ENCODE measurements around the gene MLLT3. TPM values are rescaled to one million over a fixed set of nuclear protein-coding genes. Genes with fewer than 3 reads are reported as not detected.
A peak's percentile ranks its signal among the peaks of the same experiment; 100 is the strongest.

MLLT3 gene
- polyA plus RNA-seq, 3 donors, result 26.8 to 31.8 (median 27.3) TPM

- DNase-seq, result no peak
These were observed 142.1 kb downstream of the MLLT3 start for GRCh38 chr9:20480249-20480648.

DNA sequence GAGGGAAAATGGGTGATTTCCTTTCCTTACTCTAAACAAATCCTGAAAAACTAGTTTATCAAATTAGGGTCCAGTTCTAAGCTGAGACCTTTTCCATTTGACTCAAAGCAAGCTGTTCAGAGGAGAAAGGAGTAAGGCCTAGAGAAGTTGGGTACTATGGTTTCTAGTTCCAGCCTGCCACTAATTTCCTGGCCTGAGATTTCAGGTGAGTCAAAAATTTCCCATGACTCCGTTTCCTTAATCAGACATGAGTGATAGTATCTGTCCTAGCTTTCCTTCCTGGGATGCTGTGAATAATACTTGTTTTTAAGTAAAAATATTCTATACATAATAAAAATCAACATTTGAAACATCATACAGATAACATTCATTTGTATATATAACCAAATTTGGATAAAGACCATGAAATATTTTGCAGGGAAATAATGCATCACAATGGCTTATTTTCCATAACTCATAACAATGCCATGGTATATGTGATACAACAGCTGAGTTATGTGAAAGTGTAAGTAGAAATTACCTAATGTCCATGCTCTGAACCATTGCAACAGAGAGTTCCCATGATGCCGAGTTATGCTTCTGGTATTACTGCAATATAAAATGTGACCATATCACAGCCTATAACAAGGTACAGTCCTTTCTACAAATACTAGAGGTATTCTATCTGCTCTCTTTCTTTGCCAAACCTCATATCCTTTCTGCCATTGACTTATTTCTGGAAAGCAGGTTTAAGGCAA, 142.7 kb downstream of the MLLT3 start:
- no peak for DNase-seq

DNA sequence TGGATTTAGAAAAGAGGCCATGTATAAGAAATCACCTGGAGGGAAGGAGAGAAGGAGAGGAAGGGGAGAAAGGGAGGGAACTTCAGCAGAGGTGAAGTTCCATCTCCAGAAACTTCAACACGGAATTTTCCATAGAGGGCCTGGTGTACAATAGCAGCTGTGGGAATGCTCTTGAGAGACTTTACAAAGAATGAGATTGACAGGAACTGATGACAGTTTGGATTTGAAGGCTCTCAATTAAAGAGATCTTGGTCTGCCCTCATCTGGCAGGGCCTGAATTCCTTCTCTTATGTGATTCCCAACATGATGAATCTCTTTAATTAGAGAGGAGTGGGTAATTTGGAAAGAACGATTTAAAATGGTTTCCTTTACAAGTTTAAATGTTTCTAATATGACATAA, 143.5 kb downstream of the MLLT3 start:
- no peak for DNase-seq

GRCh38 chr9:20477940-20478620, 144.2 kb downstream of the MLLT3 start:
- no peak for DNase-seq

GRCh38 chr9:20476912-20477521, 145.3 kb downstream of the MLLT3 start:
- peak; percentile 74 for DNase-seq

DNA sequence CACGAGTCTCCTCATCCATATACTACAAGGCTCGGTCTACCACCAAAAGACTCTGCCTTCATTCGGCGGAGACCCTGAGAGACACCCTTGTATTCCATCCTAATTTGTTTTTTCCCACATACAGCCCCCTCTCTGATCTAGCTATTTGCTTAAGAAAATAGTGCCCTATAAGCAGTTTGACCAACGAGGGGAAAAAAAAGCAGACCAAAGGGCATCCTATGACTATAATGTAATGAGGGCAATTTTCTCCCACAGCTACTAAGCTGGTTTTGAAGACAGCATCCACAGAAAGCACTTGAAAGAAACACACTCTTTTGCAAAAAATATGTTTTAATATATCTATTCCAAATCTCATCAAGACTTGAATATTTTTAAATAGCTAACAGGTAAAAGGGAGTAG, 147.8 kb downstream of the MLLT3 start:
- DNase-seq, result no peak

DNA sequence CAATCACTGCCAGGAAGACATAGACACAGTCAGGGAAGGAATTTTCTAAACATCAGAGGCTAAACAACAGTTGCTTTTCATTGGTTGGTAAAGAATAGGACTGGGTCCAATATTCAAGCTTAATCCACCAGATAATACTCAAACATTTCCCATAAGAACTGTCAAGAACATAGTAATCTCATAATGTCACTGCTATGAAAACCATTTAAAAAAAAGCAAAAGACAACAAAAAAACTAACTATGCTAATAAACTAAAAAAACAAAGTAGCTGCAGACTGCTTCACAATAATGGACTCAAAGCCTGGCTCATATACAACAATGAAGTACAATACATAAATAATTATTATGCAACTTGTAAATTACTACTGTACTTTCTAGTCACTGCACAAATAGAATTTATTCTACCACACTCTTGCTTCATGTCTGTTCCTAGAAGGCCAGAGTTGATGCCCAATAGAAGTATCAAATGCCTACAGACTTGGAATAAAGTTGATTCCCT, 148.7 kb downstream of the MLLT3 start:
- no peak for DNase-seq

- DNase-seq, result no peak
These were observed 149.8 kb downstream of the MLLT3 start for GRCh38 chr9:20472342-20473045.

GRCh38 chr9:20466328-20467008, 155.8 kb downstream of the MLLT3 start:
- DNase-seq, result no peak

DNA sequence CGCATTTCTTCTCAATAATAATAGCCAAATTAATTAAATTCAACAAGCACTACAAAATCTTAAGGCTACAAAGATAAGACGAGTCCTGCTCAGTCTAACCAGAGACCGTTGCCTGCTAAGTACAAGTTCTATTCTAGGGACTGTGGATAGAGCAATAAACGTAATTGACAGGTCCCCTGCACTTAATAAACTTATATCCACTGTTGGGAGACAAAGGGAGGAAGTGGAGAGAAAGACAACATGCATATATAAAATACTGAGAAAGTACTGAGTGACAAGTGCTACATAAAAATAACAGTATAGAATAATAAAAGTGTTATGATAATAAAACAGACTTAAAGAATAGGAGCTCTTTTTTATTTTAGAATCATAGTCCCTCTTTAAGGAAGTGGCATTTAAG, 158.1 kb downstream of the MLLT3 start:
- no peak for DNase-seq

GRCh38 chr9:20463823-20464222, 158.5 kb downstream of the MLLT3 start:
- DNase-seq, result no peak

- no peak for DNase-seq
These were observed 159.9 kb downstream of the MLLT3 start for GRCh38 chr9:20462410-20462809.

GRCh38 chr9:20447291-20447690, 175.0 kb downstream of the MLLT3 start:
- DNase-seq, result no peak

GRCh38 chr9:20446248-20446647, 176.1 kb downstream of the MLLT3 start:
- DNase-seq, result no peak

DNA sequence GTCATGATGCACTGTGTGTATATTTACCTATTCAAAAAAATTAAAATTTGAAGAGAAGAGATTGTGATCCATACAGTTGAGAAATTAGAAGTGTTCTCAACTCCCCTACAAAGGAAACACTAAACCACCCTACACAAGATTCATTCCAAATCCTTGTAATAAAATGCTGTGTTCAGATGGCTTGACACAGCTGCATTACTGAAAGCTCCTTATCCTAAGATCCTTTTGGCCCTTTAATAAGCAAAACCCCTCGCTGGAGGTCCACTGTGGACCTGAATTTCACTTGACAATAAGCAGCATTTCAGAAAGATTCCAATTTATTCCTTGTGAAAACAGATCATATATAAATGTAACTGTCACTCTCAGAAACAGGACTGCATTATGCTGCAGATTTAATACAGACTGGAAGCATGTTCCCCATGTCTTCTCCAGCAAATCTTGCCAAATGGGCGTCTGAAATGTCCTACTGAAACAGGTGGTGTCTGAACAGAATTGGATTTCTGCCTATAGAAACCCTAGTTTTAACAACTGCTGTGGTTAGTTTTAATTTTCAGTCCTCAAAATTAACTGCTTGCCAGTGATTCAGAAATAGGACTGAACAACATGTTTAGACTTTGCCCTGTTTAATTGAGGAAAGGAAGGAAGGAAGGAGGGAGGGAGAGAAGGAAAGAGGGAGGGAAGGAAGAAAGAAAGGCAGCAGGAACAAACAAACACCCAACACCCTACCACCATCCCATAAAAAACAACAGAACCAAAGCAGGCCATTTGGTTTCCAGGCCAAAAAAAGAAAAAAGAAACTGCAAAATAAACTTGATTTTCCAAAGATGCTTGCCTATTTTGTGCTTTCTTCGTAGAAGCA, 179.6 kb downstream of the MLLT3 start:
- no peak for DNase-seq

DNA sequence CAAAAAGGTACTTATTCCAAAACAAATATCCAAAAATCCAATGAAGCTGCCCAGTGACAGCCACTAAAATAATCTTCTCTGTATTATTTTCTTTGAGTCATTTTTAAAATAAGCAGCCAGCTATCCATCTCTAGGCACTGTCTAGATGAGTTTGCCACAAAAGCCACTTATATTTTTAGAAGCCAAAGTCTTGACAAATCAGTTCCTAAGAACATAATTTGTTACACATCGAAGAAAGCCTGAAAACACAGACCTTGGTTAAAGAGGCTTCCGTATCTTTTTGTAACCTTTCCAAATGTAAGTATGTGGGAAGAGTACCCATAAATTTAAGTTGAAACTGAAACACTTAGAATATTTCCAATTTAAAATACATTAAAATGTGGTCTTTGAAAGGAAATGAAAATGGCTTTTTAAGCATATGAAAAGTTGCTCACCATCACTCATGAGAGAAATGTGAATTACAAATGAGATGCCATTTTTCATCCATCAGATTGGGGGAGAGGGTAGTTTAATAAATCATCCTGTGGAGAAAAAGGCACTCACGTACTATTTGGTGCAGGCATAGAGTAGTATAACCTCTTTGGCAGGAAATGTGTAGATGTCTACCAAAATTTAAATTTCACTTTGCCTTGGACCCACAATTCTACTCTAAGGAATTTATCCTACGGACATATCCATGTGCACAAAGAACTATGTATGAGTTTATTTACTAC, 180.4 kb downstream of the MLLT3 start:
- DNase-seq, result no peak

DNA sequence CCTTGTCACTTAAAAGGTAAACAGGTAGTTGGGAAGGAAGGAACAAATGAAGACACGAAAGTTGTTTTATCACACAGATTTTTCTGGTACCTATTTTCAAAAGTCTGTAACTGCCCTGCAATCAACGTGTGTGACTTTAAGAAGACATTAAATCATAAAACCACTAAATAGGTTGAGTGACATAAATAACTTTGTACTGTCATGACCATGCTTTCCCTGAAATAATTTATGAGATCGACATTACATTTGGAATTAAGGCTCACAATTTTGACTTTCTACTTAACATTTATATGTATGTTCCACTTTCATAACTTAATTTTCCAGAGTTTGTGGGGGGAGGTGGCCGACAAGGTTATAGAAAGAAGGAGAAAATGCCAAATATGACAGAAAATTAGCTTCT, 181.1 kb downstream of the MLLT3 start:
- no peak for DNase-seq

GRCh38 chr9:20437476-20437875, 184.8 kb downstream of the MLLT3 start:
- DNase-seq, result no peak

DNA sequence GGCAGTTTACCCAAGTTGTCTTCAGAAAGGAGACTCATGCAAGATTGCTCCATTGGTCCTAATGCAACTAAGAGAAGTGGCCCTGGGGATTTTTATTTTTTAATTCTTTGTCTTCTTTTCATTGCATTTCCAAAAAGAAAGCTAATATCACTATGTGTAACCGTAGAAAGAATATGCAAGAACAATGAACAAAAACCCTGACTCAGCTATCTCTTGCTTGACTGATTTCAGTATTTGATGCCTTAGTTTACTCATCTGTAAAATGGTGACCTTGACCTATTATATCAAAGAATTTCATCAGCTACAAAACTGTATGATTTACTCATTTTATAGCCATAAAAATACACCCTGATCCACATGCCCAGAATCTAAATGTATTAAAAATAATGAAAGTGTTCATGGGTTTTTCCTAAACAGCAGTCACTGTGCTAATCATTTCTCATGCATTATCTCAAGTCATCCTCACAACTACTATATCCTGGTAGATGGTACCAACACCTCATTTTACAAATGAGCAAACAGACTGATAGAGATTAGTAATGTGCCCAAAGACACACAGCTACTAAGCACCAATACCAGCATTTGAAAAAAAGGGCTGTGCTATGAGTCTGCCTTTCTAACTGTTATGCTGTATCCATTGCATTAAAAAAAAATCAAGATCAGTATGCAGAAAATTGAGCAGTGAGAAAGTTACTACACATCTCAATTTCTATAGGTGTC, 185.7 kb downstream of the MLLT3 start:
- no peak for DNase-seq

Measured in renal pelvis (tissue), 4 donors.